ENCODE data around the gene SUCLG1. TPM values are rescaled to one million over a fixed set of nuclear protein-coding genes. Genes with fewer than 3 reads are reported as not detected.
"Not testable (repeated sequence)": the region's sequence is repeated elsewhere in the genome, so short reads cannot be mapped to it uniquely, and the experiment has no call there.

SUCLG1 gene
- total RNA-seq, 1 donor from 2014 or later, result 81.2 TPM

GRCh38 chr2:84421791-84422190, 37.3 kb downstream of the SUCLG1 start:
- TF ChIP-seq CTCF (conservative IDR thresholded peaks at IDR 0.05), result no peak
- Mint-ChIP-seq H3K27ac (no peak overlapping the region), H3K4me3 (no peak overlapping the region), H3K36me3 (peaks cover 18% of the 10 kb centered on the region), H3K9me3 (no peaks in the 10 kb centered on the region), H3K27me3 (no peaks in the 10 kb centered on the region), H3K4me1 (ENCODE audit: unreplicated experiment) (no peaks in the 10 kb centered on the region)
- DNase-seq (ENCODE audit: extremely low spot score, unreplicated experiment), result no peak

- H3K9me3 Mint-ChIP-seq, result no peaks in the 10 kb centered on the region
- H3K4me3 Mint-ChIP-seq, result no peak overlapping the region
- no peaks in the 10 kb centered on the region for H3K27me3 Mint-ChIP-seq
- TF ChIP-seq CTCF (conservative IDR thresholded peaks at IDR 0.05), result no peak
- no peak overlapping the region for H3K27ac Mint-ChIP-seq
- H3K36me3 Mint-ChIP-seq, result peaks cover 18% of the 10 kb centered on the region
- DNase-seq (ENCODE audit: extremely low spot score, unreplicated experiment), result no peak
- H3K4me1 Mint-ChIP-seq (ENCODE audit: unreplicated experiment), result no peaks in the 10 kb centered on the region
Measured at GRCh38 chr2:84421197-84421596, 37.9 kb downstream of the SUCLG1 start.

GRCh38 chr2:84417453-84418145, 41.5 kb downstream of the SUCLG1 start:
- no peaks in the 10 kb centered on the region for H3K4me1 Mint-ChIP-seq (ENCODE audit: unreplicated experiment)
- no peak for DNase-seq (ENCODE audit: extremely low spot score, unreplicated experiment)
- no peaks in the 10 kb centered on the region for H3K27me3 Mint-ChIP-seq
- no peak overlapping the region for H3K4me3 Mint-ChIP-seq
- H3K36me3 Mint-ChIP-seq, result peaks cover 1% of the 10 kb centered on the region
- TF ChIP-seq CTCF (conservative IDR thresholded peaks at IDR 0.05), result no peak
- no peaks in the 10 kb centered on the region for H3K9me3 Mint-ChIP-seq
- no peak overlapping the region for H3K27ac Mint-ChIP-seq

GRCh38 chr2:84409531-84409930, 49.5 kb downstream of the SUCLG1 start:
- H3K4me1 Mint-ChIP-seq (ENCODE audit: unreplicated experiment), result no peaks in the 10 kb centered on the region
- no peak overlapping the region for H3K27ac Mint-ChIP-seq
- no peak overlapping the region for H3K4me3 Mint-ChIP-seq
- no peaks in the 10 kb centered on the region for H3K36me3 Mint-ChIP-seq
- H3K9me3 Mint-ChIP-seq, result no peaks in the 10 kb centered on the region
- no peak for TF ChIP-seq CTCF (conservative IDR thresholded peaks at IDR 0.05)
- H3K27me3 Mint-ChIP-seq, result no peaks in the 10 kb centered on the region
- DNase-seq (ENCODE audit: extremely low spot score, unreplicated experiment), result no peak

- not testable (repeated sequence) for H3K9me3 Mint-ChIP-seq; H3K27ac Mint-ChIP-seq; H3K27me3 Mint-ChIP-seq; H3K4me3 Mint-ChIP-seq; H3K4me1 Mint-ChIP-seq (ENCODE audit: unreplicated experiment); H3K36me3 Mint-ChIP-seq; DNase-seq (ENCODE audit: extremely low spot score, unreplicated experiment)
Measured at GRCh38 chr2:84402111-84402510, 57.0 kb downstream of the SUCLG1 start.

GRCh38 chr2:84399839-84400238, 59.2 kb downstream of the SUCLG1 start:
- not testable (repeated sequence) for H3K4me1 Mint-ChIP-seq (ENCODE audit: unreplicated experiment); H3K27me3 Mint-ChIP-seq; H3K4me3 Mint-ChIP-seq; H3K27ac Mint-ChIP-seq; H3K36me3 Mint-ChIP-seq; H3K9me3 Mint-ChIP-seq; DNase-seq (ENCODE audit: extremely low spot score, unreplicated experiment)

- Mint-ChIP-seq H3K27ac (no peak overlapping the region), H3K9me3 (no peaks in the 10 kb centered on the region), H3K36me3 (no peaks in the 10 kb centered on the region), H3K27me3 (no peaks in the 10 kb centered on the region), H3K4me3 (no peak overlapping the region), H3K4me1 (ENCODE audit: unreplicated experiment) (no peaks in the 10 kb centered on the region)
- no peak for DNase-seq (ENCODE audit: extremely low spot score, unreplicated experiment)
- no peak for TF ChIP-seq CTCF (conservative IDR thresholded peaks at IDR 0.05)
Measured at GRCh38 chr2:84395820-84396219, 63.3 kb downstream of the SUCLG1 start.
